Measurements from ENCODE around the gene MAP3K12.
A peak's percentile ranks its signal among the peaks of the same experiment; 100 is the strongest.
"Not testable (repeated sequence)": the region's sequence is repeated elsewhere in the genome, so short reads cannot be mapped to it uniquely, and the experiment has no call there.

Gene MAP3K12

DNA sequence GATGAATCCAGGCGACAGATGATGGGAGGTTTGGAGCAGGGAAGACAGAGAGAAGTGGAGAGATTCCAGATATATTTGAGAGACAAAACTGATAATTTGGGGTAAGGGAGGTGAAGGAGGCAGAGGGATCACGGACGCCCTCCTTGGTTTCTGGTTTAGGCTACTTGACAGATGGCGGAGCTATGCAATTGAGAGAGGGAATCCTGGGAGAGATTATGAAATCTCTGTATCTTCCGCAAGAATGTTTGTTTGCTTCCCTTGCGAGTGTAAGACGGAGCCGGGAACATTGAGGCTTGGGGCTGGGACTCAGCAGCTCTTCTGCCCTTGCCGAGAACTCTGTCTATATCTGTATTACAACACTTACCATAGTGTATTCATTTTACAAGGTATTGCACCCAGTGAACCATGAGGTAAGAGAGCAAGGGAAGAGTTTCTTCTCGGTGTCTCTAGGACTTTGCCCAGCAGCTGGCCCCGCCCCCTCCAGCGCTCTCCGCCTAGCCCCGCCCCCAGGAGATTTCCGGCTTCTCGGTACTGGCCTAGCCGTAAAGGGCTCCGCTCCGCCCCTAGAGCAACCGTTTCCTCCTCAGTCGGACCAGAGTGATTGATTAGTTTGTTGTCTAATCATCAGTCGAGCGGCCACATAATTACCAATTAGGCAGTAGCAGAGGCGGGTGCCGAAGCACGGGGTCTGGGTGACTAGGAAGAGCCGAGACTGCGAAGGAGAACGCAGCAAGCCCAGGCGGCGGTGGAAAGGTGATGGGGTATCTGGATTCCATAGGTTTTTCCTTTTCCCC lies 58.0 kb downstream of the MAP3K12 start, which contains the start of gene PRR13:
PRR13 (plus strand) TSS at position 695 of the 794 bp plus-strand sequence. CDS start 981 bp downstream, outside the sequence.
- peak; percentile 89 for DNase-seq (ENCODE audit: low read depth)

DNA sequence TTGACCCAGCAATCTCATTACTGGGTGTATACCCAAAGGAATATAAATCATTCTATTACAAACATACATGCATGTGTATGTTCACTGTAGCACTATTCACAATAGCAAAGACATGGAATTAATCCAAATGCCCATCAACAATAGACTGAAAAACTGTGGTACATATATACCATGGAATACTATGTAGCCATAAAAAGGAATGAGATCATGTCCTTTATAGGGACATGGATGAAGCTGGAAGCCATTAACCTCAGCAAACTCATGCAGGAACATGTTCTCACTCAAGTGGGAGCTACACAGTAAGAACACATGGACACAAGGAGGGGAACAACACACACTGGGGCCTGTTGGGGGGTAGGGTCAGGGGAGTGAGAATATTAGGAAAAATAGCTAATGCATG lies 59.7 kb downstream of the MAP3K12 start:
- not testable (repeated sequence) for DNase-seq (ENCODE audit: low read depth)

DNA sequence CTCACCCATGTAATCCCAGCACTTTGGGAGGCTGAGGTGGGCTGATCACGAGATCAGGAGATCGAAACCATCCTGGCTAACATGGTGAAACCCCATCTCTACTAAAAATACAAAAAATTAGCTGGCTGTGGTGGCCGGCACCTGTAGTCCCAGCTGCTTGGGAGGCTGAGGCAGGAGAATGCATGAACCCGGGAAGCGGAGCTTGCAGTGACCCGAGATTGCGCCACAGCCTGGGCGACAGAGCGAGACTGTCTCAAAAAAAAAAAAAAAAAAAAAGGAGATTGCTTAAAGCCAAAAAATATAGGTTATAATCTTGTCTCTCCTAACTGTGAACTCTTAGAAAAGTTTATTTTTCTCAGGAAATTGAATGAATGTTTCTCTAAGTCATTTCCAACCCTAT lies 63.9 kb downstream of the MAP3K12 start:
- DNase-seq (ENCODE audit: low read depth), result not testable (repeated sequence)

DNA sequence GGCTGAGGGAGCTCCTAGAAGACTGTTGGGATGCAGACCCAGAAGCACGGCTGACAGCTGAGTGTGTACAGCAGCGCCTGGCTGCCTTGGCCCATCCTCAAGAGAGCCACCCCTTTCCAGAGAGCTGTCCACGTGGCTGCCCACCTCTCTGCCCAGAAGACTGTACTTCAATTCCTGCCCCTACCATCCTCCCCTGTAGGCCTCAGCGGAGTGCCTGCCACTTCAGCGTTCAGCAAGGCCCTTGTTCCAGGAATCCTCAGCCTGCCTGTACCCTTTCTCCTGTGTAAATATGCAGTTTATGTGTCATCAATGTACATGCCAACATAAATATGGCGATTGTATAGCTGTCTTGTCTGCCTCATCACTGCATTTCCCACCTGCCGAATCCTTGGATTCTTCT lies 68.1 kb downstream of the MAP3K12 start:
- DNase-seq (ENCODE audit: low read depth), result no peak

DNA sequence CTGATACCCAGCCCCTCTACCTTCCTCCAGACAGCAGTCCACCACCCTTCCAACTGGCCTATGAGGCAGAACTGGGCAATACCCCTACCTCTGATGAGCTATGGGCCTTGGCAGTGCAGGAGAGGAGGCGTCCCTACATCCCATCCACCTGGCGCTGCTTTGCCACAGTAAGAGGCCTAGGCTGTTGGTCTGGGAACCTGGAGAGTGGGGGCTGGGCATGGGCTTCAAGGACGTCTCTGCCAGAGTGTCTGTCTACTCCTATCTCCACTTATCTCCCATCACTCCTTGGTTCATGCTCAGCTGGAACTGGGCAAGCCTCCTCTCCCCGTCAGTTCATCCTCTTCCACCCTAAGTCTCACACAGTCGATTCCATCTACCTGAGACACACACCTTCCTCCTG lies 69.1 kb downstream of the MAP3K12 start:
- DNase-seq (ENCODE audit: low read depth), result no peak

Measured in CMK (cell line).